Neural crest cell (in vitro differentiated cells): ENCODE measurements around the gene DIP2C. TPM values are rescaled to one million over a fixed set of nuclear protein-coding genes. Genes with fewer than 3 reads are reported as not detected.
"Not testable (repeated sequence)": the region's sequence is repeated elsewhere in the genome, so short reads cannot be mapped to it uniquely, and the experiment has no call there.

Experiments
- DNase-seq: peaks from one replicate; pipeline ENCODE4 v3.0.0; 2021; ENCODE audit warnings: low read depth, mixed read lengths, low spot score
- H3K27ac Mint-ChIP-seq: one replicate; pipeline ENCODE4 v1.8.0; 2021; ENCODE audit warnings: mild to moderate bottlenecking, mixed read lengths; ENCODE audit not compliant: unreplicated experiment
- H3K27me3 Mint-ChIP-seq: 2 replicates; pipeline ENCODE4 v1.8.0; 2021; ENCODE audit warnings: low read depth, mild to moderate bottlenecking, mixed read lengths
- H3K36me3 Mint-ChIP-seq: 2 replicates; pipeline ENCODE4 v1.8.0; 2021; ENCODE audit warnings: low read depth, mild to moderate bottlenecking, mixed read lengths
- H3K4me1 Mint-ChIP-seq: 2 replicates; pipeline ENCODE4 v1.8.0; 2021; ENCODE audit warnings: mixed read lengths
- H3K4me3 Mint-ChIP-seq: one replicate; pipeline ENCODE4 v1.8.0; 2021; ENCODE audit warnings: mild to moderate bottlenecking, mixed read lengths
- H3K9me3 Mint-ChIP-seq: 2 replicates; pipeline ENCODE4 v1.8.0; 2021; ENCODE audit warnings: mixed read lengths
- total RNA-seq: library from RNA; stranded (reverse); gene quantifications from 2 replicates; pipeline ENCODE4 v1.2.1, GENCODE V29; 2021
- TF ChIP-seq, protein P1 (sequence below): fragments of 200-600 bp; sonication (generic); conservative IDR thresholded peaks from 2 replicates; pipeline ENCODE4 v1.5.0; 2021; ENCODE audit warnings: antibody characterized with exemption, mild to moderate bottlenecking

Gene DIP2C
- total RNA-seq, 1 donor from 2014 or later = 21.7 TPM

DNA sequence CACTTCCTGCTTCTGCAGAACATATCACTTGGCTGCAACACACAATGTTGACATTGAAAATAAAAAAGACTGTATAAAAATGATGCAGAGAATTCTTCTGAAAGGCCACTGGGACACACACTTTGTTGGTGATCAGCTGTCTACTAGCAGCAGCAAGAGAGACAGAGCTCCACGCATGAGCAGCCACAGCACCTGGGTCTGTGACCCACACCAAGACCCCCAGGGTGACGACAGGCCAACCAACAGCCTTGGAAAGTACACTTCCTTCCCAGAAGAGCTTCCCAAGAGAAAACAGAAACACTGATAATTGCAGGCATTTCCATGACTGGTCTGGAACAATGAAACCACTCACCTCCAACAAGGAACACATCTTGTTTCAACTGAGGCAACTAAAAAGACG, 239.0 kb downstream of the DIP2C start:
- H3K27me3 Mint-ChIP-seq = no peaks in the 10 kb centered on the region
- TF ChIP-seq, protein P1, sequence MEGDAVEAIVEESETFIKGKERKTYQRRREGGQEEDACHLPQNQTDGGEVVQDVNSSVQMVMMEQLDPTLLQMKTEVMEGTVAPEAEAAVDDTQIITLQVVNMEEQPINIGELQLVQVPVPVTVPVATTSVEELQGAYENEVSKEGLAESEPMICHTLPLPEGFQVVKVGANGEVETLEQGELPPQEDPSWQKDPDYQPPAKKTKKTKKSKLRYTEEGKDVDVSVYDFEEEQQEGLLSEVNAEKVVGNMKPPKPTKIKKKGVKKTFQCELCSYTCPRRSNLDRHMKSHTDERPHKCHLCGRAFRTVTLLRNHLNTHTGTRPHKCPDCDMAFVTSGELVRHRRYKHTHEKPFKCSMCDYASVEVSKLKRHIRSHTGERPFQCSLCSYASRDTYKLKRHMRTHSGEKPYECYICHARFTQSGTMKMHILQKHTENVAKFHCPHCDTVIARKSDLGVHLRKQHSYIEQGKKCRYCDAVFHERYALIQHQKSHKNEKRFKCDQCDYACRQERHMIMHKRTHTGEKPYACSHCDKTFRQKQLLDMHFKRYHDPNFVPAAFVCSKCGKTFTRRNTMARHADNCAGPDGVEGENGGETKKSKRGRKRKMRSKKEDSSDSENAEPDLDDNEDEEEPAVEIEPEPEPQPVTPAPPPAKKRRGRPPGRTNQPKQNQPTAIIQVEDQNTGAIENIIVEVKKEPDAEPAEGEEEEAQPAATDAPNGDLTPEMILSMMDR = no peak
- no peak for DNase-seq
- peaks cover 17% of the 10 kb centered on the region for H3K36me3 Mint-ChIP-seq
- H3K4me1 Mint-ChIP-seq = peaks cover 41% of the 10 kb centered on the region
- H3K9me3 Mint-ChIP-seq = peaks cover 9% of the 10 kb centered on the region
- H3K4me3 Mint-ChIP-seq = no peak overlapping the region
- no peak overlapping the region for H3K27ac Mint-ChIP-seq

DNA sequence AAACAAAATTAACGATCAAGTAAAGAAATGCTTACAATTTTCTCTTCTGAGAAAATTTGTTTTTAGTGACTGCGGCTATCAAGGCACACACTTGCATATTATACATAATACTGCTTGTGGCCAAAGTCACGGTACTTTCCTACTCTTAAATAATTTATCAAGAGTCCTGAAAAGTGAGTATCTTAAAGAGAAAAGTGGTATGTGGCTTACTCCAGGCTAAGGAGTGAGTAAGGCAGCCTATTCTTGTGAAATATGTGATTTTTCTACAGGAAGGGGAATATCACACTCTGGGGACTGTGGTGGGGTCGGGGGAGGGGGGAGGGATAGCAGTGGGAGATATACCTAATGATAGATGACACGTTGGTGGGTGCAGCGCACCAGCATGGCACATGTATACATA, 240.1 kb downstream of the DIP2C start:
- H3K4me3 Mint-ChIP-seq, H3K27ac Mint-ChIP-seq: not testable (repeated sequence)

DNA sequence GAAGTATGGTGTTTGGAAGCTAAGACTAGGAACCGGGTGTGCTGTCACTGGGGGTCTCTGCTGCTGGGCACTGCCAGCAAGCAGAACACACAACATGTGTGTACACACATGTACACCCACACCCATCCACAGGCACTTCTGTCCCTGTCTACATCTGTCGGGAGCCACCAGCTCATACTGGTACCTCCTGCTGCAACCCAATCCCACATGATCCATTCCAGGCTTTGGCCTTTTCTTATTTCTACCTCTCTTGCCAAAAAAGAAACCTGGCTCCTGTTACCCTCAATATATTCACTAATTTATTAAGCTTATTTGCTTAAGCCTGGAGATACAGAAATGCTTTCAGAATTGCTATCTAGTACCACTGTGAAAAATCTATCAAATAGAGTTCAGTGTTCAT, 246.0 kb downstream of the DIP2C start:
- H3K4me3 Mint-ChIP-seq = no peak overlapping the region
- no peak overlapping the region for H3K27ac Mint-ChIP-seq
- H3K27me3 Mint-ChIP-seq = no peaks in the 10 kb centered on the region
- peaks cover 5% of the 10 kb centered on the region for H3K9me3 Mint-ChIP-seq
- no peak for DNase-seq
- TF ChIP-seq, protein P1 = no peak
- H3K4me1 Mint-ChIP-seq = no peaks in the 10 kb centered on the region
- H3K36me3 Mint-ChIP-seq = peaks cover 33% of the 10 kb centered on the region

More for the DNA sequence above, 240.1 kb downstream of the DIP2C start:
- not testable (repeated sequence) for H3K27me3 Mint-ChIP-seq, H3K9me3 Mint-ChIP-seq, DNase-seq
- peaks cover 23% of the 10 kb centered on the region for H3K36me3 Mint-ChIP-seq
- peaks cover 37% of the 10 kb centered on the region for H3K4me1 Mint-ChIP-seq

DNA sequence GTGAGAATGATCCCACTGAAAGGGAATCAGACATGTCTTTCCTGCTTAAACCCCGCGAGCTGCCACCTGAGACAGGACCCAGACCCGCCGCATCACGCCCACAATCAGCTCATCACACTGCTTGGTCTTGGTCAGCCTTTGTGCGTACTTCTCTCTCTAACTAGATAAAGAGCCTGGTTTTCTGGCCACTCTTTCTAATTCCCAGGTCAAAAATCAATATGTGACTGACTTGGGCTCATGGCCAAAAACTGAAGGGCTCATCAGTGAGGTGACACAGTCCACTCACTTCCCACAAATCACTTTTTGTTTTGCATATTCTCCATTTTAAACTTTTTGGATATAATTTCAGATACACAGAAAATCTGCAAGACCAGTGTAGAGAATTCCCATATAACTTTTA, 247.3 kb downstream of the DIP2C start:
- Mint-ChIP-seq H3K9me3 (peaks cover 8% of the 10 kb centered on the region), H3K36me3 (peaks cover 36% of the 10 kb centered on the region), H3K27me3 (no peaks in the 10 kb centered on the region), H3K27ac (no peak overlapping the region), H3K4me3 (no peak overlapping the region), H3K4me1 (no peaks in the 10 kb centered on the region)
- TF ChIP-seq, protein P1 = no peak
- DNase-seq = no peak

DNA sequence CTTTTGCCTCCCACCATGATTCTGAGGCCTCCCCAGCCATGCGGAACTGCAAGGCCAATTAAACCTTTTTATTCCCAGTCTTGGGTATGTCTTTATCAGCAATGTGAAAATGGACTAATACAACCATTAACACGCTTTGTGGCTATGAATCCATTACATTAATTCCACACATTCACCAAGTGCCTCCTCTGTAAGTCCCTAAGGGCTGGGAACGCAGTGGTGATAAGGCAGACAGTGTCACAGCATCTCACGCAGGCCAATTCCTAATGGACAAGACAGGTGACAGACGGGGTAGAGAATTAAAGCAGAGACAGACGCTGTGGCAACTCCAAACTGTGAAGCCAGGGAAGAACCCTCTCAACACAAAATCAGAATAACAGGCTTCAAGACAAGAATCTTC, 247.8 kb downstream of the DIP2C start:
- TF ChIP-seq, protein P1 = no peak
- Mint-ChIP-seq H3K27me3 (no peaks in the 10 kb centered on the region), H3K4me1 (no peaks in the 10 kb centered on the region), H3K36me3 (peaks cover 34% of the 10 kb centered on the region), H3K27ac (no peak overlapping the region), H3K9me3 (peaks cover 5% of the 10 kb centered on the region), H3K4me3 (no peak overlapping the region)
- no peak for DNase-seq

DNA sequence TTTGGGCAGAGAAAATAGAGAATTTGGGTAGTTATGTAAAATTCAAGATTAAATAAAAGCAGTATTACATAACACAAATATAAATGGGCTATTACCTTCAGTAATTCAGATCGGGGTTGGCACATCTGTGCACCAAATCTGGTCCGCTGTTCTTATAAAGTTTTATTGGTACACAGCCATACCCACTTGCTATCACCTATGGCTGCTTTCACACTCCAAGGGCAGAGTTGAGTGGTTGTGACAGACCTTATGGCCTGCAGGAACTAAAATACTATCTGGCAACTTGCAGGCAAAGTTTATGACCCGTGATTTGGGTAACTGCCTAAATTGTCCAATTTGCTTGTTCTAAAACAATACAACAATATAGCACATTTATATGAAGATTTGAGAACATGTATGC, 249.3 kb downstream of the DIP2C start:
- Mint-ChIP-seq H3K9me3 (peaks cover 2% of the 10 kb centered on the region), H3K4me1 (no peaks in the 10 kb centered on the region)

More for the DNA sequence above, 249.3 kb downstream of the DIP2C start:
- Mint-ChIP-seq H3K27ac (no peak overlapping the region), H3K36me3 (peaks cover 30% of the 10 kb centered on the region), H3K4me3 (no peak overlapping the region), H3K27me3 (no peaks in the 10 kb centered on the region)
- no peak for DNase-seq
- TF ChIP-seq, protein P1 = no peak
